Caco-2 (cell line): ENCODE data around the gene FAM78A. TPM values are rescaled to one million over a fixed set of nuclear protein-coding genes. Genes with fewer than 3 reads are reported as not detected.

Experiments used
- BruUV-seq: library from RNA; stranded (reverse); fragments of 400-500 nt; replicated peaks from 2 replicates; lab custom pipeline; 2021; lab: Mats Ljungman, UMichigan
- CTCF ChIA-PET: fragments of 300-600 bp; sonication (Branson Sonifier 250); formaldehyde crosslinking; loops from one replicate; lab custom pipeline; 2022; ENCODE audit warnings: antibody characterized with exemption; lab: Charles Lee
- POLR2A ChIA-PET: fragments of 300-600 bp; sonication (Branson Sonifier 250); formaldehyde crosslinking; loops from one replicate; lab custom pipeline; 2022; ENCODE audit warnings: antibody characterized with exemption; lab: Charles Lee
- DNase-seq, 2 experiments: peaks; one replicate each; pipeline versions ENCODE4 v3.0.0 to v3.0.0-alpha.2; 2020 to 2022
- H3K27me3 ChIP-seq: replicated peaks from 2 replicates; pipeline ENCODE4 v1.6.0; 2011; ENCODE audit warnings: low read length; ENCODE audit not compliant: control insufficient read depth, insufficient read depth
- H3K36me3 ChIP-seq: 2 replicates; pipeline ENCODE4 v1.5.1; 2011; ENCODE audit warnings: low read length; ENCODE audit not compliant: control insufficient read depth, insufficient read depth
- H3K4me1 ChIP-seq: fragments of 250-450 bp; sonication (Bioruptor Pico); 2 replicates; pipeline ENCODE4 v1.5.1; 2020; ENCODE audit warnings: mild to moderate bottlenecking
- H3K4me3 ChIP-seq: 2 replicates; pipeline ENCODE4 v1.5.1; 2011; ENCODE audit warnings: low read depth, mild to moderate bottlenecking, control low read depth, low read length
- H3K9me3 ChIP-seq: fragments of 250-450 bp; sonication (Bioruptor Pico); 2 replicates; pipeline ENCODE4 v1.5.1; 2020; ENCODE audit warnings: mild to moderate bottlenecking, moderate library complexity
- H3K27ac Mint-ChIP-seq: one replicate; pipeline ENCODE4 v1.8.0; 2022; ENCODE audit warnings: mixed read lengths; ENCODE audit not compliant: unreplicated experiment
- H3K27me3 Mint-ChIP-seq: one replicate; pipeline ENCODE4 v1.8.0; 2022; ENCODE audit warnings: mixed read lengths; ENCODE audit not compliant: insufficient read depth, unreplicated experiment
- H3K36me3 Mint-ChIP-seq: one replicate; pipeline ENCODE4 v1.8.0; 2022; ENCODE audit warnings: mild to moderate bottlenecking, mixed read lengths; ENCODE audit not compliant: insufficient read depth, unreplicated experiment
- H3K4me1 Mint-ChIP-seq: one replicate; pipeline ENCODE4 v1.8.0; 2022; ENCODE audit warnings: low read depth, mixed read lengths; ENCODE audit not compliant: unreplicated experiment
- H3K4me3 Mint-ChIP-seq: one replicate; pipeline ENCODE4 v1.8.0; 2022; ENCODE audit warnings: mild to moderate bottlenecking, moderate library complexity, mixed read lengths; ENCODE audit not compliant: unreplicated experiment
- H3K9me3 Mint-ChIP-seq: one replicate; pipeline ENCODE4 v1.8.0; 2022; ENCODE audit warnings: mixed read lengths; ENCODE audit not compliant: unreplicated experiment
- intact Hi-C: fragments of 100-400 bp; cut with micrococcal nuclease; formaldehyde crosslinking; loops from one replicate; pipeline ENCODE4 v1.10.0; 2022; ENCODE audit not compliant: unreplicated experiment
- total RNA-seq: library from RNA; stranded (reverse); gene quantifications from 2 replicates; pipeline ENCODE4 v1.2.3, GENCODE V29; 2022
- TF ChIP-seq, protein P1 (sequence below), 2 experiments: fragments of 200-600 bp in 1 of 2; IDR thresholded peaks; 1 replicate in 1 of 2; 2 replicates in 1 of 2; pipeline versions ENCODE4 v1.5.1 to v1.8.0; 2011 to 2022; ENCODE audit warnings: antibody characterized with exemption in 1 of 2, control low read depth in 1 of 2, inconsistent platforms in 1 of 2, low read depth in 1 of 2, low read length in 1 of 2, mild to moderate bottlenecking in 1 of 2, moderate library complexity in 1 of 2; ENCODE audit not compliant: insufficient read depth in 1 of 2, severe bottlenecking in 1 of 2, unreplicated experiment in 1 of 2

Gene FAM78A
- total RNA-seq, 1 experiment from 2014 or later: 0.70 TPM

DNA sequence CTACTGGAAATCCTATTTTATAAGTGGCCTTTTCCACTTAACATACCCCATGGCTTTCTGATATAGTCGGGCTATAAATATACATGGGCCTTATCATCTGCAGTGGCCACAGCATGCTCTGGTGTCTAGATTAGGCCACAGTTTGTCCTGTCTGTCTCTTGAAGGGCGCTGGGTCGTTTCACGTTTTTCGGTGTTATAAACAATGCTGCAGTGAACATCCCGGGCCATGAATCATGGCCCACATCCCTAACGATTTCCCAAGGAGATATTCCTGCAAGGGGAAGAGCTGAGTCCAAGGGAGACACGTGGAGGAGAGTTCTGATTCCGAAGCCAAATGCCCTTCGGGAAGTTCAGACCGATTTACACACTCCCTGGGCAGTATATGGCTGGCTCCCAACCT is 21.6 kb upstream of the FAM78A start:
- Histone ChIP-seq H3K4me3 (no peak overlapping the region), H3K27me3 (no peaks in the 10 kb centered on the region), H3K36me3 (no peaks in the 10 kb centered on the region), H3K4me1 (no peaks in the 10 kb centered on the region), H3K9me3 (no peaks in the 10 kb centered on the region)
- Mint-ChIP-seq H3K27me3 (no peaks in the 10 kb centered on the region), H3K27ac (no peak overlapping the region), H3K4me3 (no peak overlapping the region), H3K36me3 (no peaks in the 10 kb centered on the region), H3K9me3 (no peaks in the 10 kb centered on the region), H3K4me1 (no peaks in the 10 kb centered on the region)
- BruUV-seq: no TSS peak
- no peak for DNase-seq
- ChIA-PET CTCF (interaction anchor here (1.0 kb wide), 1 partner anchor 38 kb away, joined by 3 read pairs; no protein-coding TSS in a partner anchor), POLR2A (no interaction called here)
- TF ChIP-seq, protein P1, sequence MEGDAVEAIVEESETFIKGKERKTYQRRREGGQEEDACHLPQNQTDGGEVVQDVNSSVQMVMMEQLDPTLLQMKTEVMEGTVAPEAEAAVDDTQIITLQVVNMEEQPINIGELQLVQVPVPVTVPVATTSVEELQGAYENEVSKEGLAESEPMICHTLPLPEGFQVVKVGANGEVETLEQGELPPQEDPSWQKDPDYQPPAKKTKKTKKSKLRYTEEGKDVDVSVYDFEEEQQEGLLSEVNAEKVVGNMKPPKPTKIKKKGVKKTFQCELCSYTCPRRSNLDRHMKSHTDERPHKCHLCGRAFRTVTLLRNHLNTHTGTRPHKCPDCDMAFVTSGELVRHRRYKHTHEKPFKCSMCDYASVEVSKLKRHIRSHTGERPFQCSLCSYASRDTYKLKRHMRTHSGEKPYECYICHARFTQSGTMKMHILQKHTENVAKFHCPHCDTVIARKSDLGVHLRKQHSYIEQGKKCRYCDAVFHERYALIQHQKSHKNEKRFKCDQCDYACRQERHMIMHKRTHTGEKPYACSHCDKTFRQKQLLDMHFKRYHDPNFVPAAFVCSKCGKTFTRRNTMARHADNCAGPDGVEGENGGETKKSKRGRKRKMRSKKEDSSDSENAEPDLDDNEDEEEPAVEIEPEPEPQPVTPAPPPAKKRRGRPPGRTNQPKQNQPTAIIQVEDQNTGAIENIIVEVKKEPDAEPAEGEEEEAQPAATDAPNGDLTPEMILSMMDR (IDR thresholded peaks at IDR 0.05; ENCODE audit: insufficient read depth in 1 of 2, low read depth in 1 of 2, low read length in 1 of 2, severe bottlenecking in 1 of 2, unreplicated experiment in 1 of 2): no peak
- intact Hi-C loops: no loop called here

DNA sequence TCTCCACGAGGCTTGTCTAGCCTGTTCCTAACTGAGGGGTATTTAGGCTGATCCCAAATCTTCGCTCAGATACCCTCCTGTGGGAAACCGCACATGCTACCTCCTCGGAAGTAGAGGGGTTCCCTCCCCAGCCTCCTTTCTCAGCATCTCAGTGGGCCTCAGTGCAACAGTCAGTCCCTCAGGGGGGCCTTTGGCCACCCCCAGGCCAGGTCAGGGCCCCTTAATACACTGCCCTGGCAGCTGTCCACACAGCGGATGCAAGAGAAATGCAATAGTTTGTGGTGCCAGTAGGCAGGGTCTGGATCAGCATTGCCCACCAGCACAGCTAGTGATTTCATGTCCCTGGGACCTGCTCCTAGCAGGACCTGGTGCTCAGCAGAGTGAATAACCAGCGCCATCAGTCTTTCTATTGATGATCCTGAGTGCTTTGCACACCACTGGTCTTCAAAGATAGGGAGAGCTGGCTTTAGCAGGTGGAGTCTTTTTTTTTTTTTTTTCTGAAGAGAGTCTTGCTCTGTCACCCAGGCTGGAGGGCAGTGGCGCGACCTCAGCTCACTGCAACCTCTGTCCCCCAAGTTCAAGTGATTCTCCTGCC is 20.7 kb upstream of the FAM78A start:
- no peak overlapping the region for H3K4me3 Mint-ChIP-seq
- no peaks in the 10 kb centered on the region for H3K9me3 Mint-ChIP-seq
- Histone ChIP-seq H3K9me3 (no peaks in the 10 kb centered on the region), H3K4me1 (no peaks in the 10 kb centered on the region), H3K4me3 (no peak overlapping the region), H3K36me3 (no peaks in the 10 kb centered on the region), H3K27me3 (no peaks in the 10 kb centered on the region)
- TF ChIP-seq, protein P1 (IDR thresholded peaks at IDR 0.05; ENCODE audit: insufficient read depth in 1 of 2, low read depth in 1 of 2, low read length in 1 of 2, severe bottlenecking in 1 of 2, unreplicated experiment in 1 of 2): no peak
- no peaks in the 10 kb centered on the region for H3K27me3 Mint-ChIP-seq
- BruUV-seq: no TSS peak
- H3K4me1 Mint-ChIP-seq: no peaks in the 10 kb centered on the region
- no peak for DNase-seq
- intact Hi-C loops: no loop called here
- no peak overlapping the region for H3K27ac Mint-ChIP-seq
- H3K36me3 Mint-ChIP-seq: no peaks in the 10 kb centered on the region
- POLR2A ChIA-PET: no interaction called here
- CTCF ChIA-PET: interaction anchor here (0.6 to 1.0 kb wide), 3 partner anchors 39 to 399 kb away, joined by 3 to 4 read pairs (median 3); no protein-coding TSS in a partner anchor

DNA sequence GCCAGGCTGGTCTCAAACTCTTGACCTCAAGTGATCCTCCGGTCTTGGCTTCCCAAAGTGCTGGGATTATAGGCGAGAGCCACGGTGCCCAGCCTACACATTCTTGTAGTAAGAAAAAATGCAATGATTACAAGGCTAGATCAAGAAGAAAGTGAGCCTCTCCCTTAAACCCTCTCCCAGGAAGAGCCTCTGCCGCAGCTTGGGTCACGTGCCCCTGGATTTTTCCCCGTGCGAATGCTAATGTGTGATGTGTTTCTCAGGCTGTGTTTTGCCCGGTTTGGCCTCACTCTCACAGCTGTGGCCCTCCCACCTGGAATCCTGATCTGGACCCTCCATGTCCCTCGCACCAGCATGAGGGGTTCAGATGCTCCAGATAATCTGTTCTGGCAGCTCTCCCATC is 20.1 kb upstream of the FAM78A start:
- H3K9me3 Mint-ChIP-seq: no peaks in the 10 kb centered on the region
- no peaks in the 10 kb centered on the region for H3K4me1 ChIP-seq
- H3K4me3 ChIP-seq: no peak overlapping the region
- no peaks in the 10 kb centered on the region for H3K4me1 Mint-ChIP-seq
- H3K36me3 Mint-ChIP-seq: no peaks in the 10 kb centered on the region
- no peak overlapping the region for H3K4me3 Mint-ChIP-seq
- DNase-seq: no peak
- H3K9me3 ChIP-seq: no peaks in the 10 kb centered on the region
- intact Hi-C loops: no loop called here
- no peak overlapping the region for H3K27ac Mint-ChIP-seq
- ChIA-PET CTCF (interaction anchor here (0.7 kb wide), 1 partner anchor 400 kb away, joined by 4 read pairs; no protein-coding TSS in a partner anchor), POLR2A (no interaction called here)
- H3K36me3 ChIP-seq: no peaks in the 10 kb centered on the region
- TF ChIP-seq, protein P1 (IDR thresholded peaks at IDR 0.05; ENCODE audit: insufficient read depth in 1 of 2, low read depth in 1 of 2, low read length in 1 of 2, severe bottlenecking in 1 of 2, unreplicated experiment in 1 of 2): no peak
- H3K27me3 Mint-ChIP-seq: no peaks in the 10 kb centered on the region
- BruUV-seq: no TSS peak
- no peaks in the 10 kb centered on the region for H3K27me3 ChIP-seq
